HG03159 (cell line): Measurements from ENCODE around the gene RPS26.
"Not testable (repeated sequence)": the region's sequence is repeated elsewhere in the genome, so short reads cannot be mapped to it uniquely, and the experiment has no call there.

Experiments
- ATAC-seq: cut with Tn5 transposase; IDR thresholded peaks from one replicate; pipeline ENCODE4 v1.9.1; 2021; ENCODE audit warnings: mild to moderate bottlenecking, moderate library complexity; ENCODE audit not compliant: unreplicated experiment

Gene RPS26

GRCh38 chr12:56074396-56074795 is 32.7 kb downstream of the RPS26 start:
- no peak for ATAC-seq

GRCh38 chr12:56077966-56078365 is 36.2 kb downstream of the RPS26 start:
- not testable (repeated sequence) for ATAC-seq

GRCh38 chr12:56078427-56078826 is 36.7 kb downstream of the RPS26 start:
- ATAC-seq, result no peak

- ATAC-seq, result peak; percentile 62
These were observed 37.4 kb downstream of the RPS26 start for GRCh38 chr12:56078931-56079722.

- no peak for ATAC-seq
These were observed 38.2 kb downstream of the RPS26 start, which contains the start of gene ERBB3 for GRCh38 chr12:56079723-56080555. TSS of gene ERBB3 (plus strand) at chr12:56080165. CDS start at chr12:56080301, 136 bp downstream.

- no peak for ATAC-seq
These were observed 38.9 kb downstream of the RPS26 start for GRCh38 chr12:56080556-56081138.

GRCh38 chr12:56081393-56082347 is 40.0 kb downstream of the RPS26 start:
- ATAC-seq, result no peak

GRCh38 chr12:56082382-56082781 is 40.7 kb downstream of the RPS26 start:
- no peak for ATAC-seq

GRCh38 chr12:56082967-56083366 is 41.2 kb downstream of the RPS26 start:
- ATAC-seq, result no peak

GRCh38 chr12:56084958-56085543 is 43.3 kb downstream of the RPS26 start:
- ATAC-seq, result no peak

- ATAC-seq, result no peak
These were observed 44.4 kb downstream of the RPS26 start for GRCh38 chr12:56086096-56086495.

- ATAC-seq, result no peak
These were observed 44.9 kb downstream of the RPS26 start for GRCh38 chr12:56086608-56087007.

GRCh38 chr12:56087220-56087619 is 45.5 kb downstream of the RPS26 start:
- no peak for ATAC-seq
